ENCODE measurements around the gene NXPH2.
A peak's percentile ranks its signal among the peaks of the same experiment; 100 is the strongest.
"Not testable (repeated sequence)": the region's sequence is repeated elsewhere in the genome, so short reads cannot be mapped to it uniquely, and the experiment has no call there.

The NXPH2 gene

DNA sequence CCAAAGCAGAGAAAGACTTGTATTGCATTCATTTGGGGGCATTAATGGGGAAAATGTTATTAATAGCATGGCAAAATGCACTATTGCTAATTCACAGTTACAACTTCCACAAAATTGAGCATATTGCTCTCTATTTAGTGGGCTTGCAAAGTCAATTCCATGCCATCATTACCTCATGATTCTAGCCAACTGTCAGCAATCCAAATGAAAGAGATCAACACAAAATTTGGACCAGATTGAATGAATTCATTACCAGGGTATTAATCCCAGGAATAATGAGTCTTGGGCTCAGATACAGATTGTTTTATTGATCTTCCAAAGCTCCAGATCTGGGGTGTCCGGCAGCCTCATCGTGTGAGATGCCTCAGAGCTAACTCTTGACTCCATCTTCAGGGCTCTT is 38.3 kb downstream of the NXPH2 start:
- Histone ChIP-seq H3K4me3 (IDR thresholded peaks at IDR 0.05; ENCODE audit: insufficient read depth, low read depth, low read length) (no peak overlapping the region), H4K20me1 (ENCODE audit: insufficient read depth) (no peaks in the 10 kb centered on the region), H2AFZ (ENCODE audit: low read depth) (no peak overlapping the region), H3K4me2 (no peak overlapping the region), H3K4me1 (ENCODE audit: low read depth, poor library complexity, severe bottlenecking) (no peaks in the 10 kb centered on the region), H3K27ac (no peak overlapping the region), H3K9ac (no peak overlapping the region), H3K79me2 (ENCODE audit: insufficient read depth, low read depth) (no peaks in the 10 kb centered on the region), H3K36me3 (ENCODE audit: insufficient read depth) (no peaks in the 10 kb centered on the region), H3K27me3 (ENCODE audit: insufficient read depth, low read depth) (no peaks in the 10 kb centered on the region)
- TF ChIP-seq, protein P1, sequence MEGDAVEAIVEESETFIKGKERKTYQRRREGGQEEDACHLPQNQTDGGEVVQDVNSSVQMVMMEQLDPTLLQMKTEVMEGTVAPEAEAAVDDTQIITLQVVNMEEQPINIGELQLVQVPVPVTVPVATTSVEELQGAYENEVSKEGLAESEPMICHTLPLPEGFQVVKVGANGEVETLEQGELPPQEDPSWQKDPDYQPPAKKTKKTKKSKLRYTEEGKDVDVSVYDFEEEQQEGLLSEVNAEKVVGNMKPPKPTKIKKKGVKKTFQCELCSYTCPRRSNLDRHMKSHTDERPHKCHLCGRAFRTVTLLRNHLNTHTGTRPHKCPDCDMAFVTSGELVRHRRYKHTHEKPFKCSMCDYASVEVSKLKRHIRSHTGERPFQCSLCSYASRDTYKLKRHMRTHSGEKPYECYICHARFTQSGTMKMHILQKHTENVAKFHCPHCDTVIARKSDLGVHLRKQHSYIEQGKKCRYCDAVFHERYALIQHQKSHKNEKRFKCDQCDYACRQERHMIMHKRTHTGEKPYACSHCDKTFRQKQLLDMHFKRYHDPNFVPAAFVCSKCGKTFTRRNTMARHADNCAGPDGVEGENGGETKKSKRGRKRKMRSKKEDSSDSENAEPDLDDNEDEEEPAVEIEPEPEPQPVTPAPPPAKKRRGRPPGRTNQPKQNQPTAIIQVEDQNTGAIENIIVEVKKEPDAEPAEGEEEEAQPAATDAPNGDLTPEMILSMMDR (conservative IDR thresholded peaks at IDR 0.05; ENCODE audit: low read depth, low read length) = no peak

- not testable (repeated sequence) for H3K4me3 ChIP-seq (IDR thresholded peaks at IDR 0.05; ENCODE audit: insufficient read depth, low read depth, low read length); H3K4me1 ChIP-seq (ENCODE audit: low read depth, poor library complexity, severe bottlenecking); H3K27ac ChIP-seq; H3K9ac ChIP-seq; H3K4me2 ChIP-seq; H3K36me3 ChIP-seq (ENCODE audit: insufficient read depth); H2AFZ ChIP-seq (ENCODE audit: low read depth); H3K79me2 ChIP-seq (ENCODE audit: insufficient read depth, low read depth); H3K27me3 ChIP-seq (ENCODE audit: insufficient read depth, low read depth); H4K20me1 ChIP-seq (ENCODE audit: insufficient read depth)
Measured at GRCh38 chr2:138737009-138737554, 43.1 kb downstream of the NXPH2 start.

DNA sequence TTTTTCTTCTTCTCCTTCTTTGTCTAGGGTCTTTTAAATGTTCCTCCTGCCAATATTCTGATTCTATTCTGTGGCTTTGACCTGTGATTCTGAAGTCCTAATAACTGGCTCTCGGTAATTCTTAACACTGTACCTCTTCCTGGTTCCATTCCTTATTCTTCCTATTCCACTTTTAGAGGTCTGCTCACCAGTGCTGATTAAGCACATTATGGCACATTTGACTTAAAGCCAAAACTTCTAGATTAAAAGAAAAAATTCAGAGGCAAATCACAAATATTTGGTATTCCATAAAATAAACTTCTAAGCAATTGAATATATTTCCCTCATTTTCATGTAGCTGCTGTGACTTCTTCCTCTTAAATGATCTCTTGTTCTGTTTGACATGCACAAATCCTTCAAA is 47.5 kb downstream of the NXPH2 start:
- Histone ChIP-seq H2AFZ (ENCODE audit: low read depth) (no peak overlapping the region), H3K36me3 (ENCODE audit: insufficient read depth) (no peaks in the 10 kb centered on the region), H3K4me3 (IDR thresholded peaks at IDR 0.05; ENCODE audit: insufficient read depth, low read depth, low read length) (no peak overlapping the region), H3K9ac (no peak overlapping the region), H4K20me1 (ENCODE audit: insufficient read depth) (no peaks in the 10 kb centered on the region), H3K27ac (no peak overlapping the region), H3K4me1 (ENCODE audit: low read depth, poor library complexity, severe bottlenecking) (peaks cover 15% of the 10 kb centered on the region), H3K27me3 (ENCODE audit: insufficient read depth, low read depth) (no peaks in the 10 kb centered on the region), H3K79me2 (ENCODE audit: insufficient read depth, low read depth) (no peaks in the 10 kb centered on the region), H3K4me2 (no peak overlapping the region)
- TF ChIP-seq, protein P1 (conservative IDR thresholded peaks at IDR 0.05; ENCODE audit: low read depth, low read length) = no peak

- Histone ChIP-seq H2AFZ (ENCODE audit: low read depth) (no peak overlapping the region), H3K4me1 (ENCODE audit: low read depth, poor library complexity, severe bottlenecking) (peaks cover 15% of the 10 kb centered on the region), H3K4me2 (peak overlapping the region; percentile 22; the same call in 1 of the 2 replicates), H3K4me3 (IDR thresholded peaks at IDR 0.05; ENCODE audit: insufficient read depth, low read depth, low read length) (no peak overlapping the region), H3K27ac (no peak overlapping the region), H3K79me2 (ENCODE audit: insufficient read depth, low read depth) (no peaks in the 10 kb centered on the region), H3K36me3 (ENCODE audit: insufficient read depth) (no peaks in the 10 kb centered on the region), H3K27me3 (ENCODE audit: insufficient read depth, low read depth) (no peaks in the 10 kb centered on the region), H4K20me1 (ENCODE audit: insufficient read depth) (no peaks in the 10 kb centered on the region), H3K9ac (no peak overlapping the region)
- TF ChIP-seq, protein P1 (conservative IDR thresholded peaks at IDR 0.05; ENCODE audit: low read depth, low read length) = no peak
Measured at GRCh38 chr2:138730497-138731030, 49.6 kb downstream of the NXPH2 start.

GRCh38 chr2:138727956-138728355 is 52.2 kb downstream of the NXPH2 start:
- Histone ChIP-seq H3K27me3 (ENCODE audit: insufficient read depth, low read depth) (no peaks in the 10 kb centered on the region), H3K27ac (no peak overlapping the region), H3K4me2 (no peak overlapping the region), H3K4me1 (ENCODE audit: low read depth, poor library complexity, severe bottlenecking) (peaks cover 15% of the 10 kb centered on the region), H3K79me2 (ENCODE audit: insufficient read depth, low read depth) (no peaks in the 10 kb centered on the region), H3K36me3 (ENCODE audit: insufficient read depth) (no peaks in the 10 kb centered on the region), H3K4me3 (IDR thresholded peaks at IDR 0.05; ENCODE audit: insufficient read depth, low read depth, low read length) (no peak overlapping the region), H2AFZ (ENCODE audit: low read depth) (no peak overlapping the region), H4K20me1 (ENCODE audit: insufficient read depth) (no peaks in the 10 kb centered on the region), H3K9ac (no peak overlapping the region)
- TF ChIP-seq, protein P1 (conservative IDR thresholded peaks at IDR 0.05; ENCODE audit: low read depth, low read length) = no peak

Measured in KMS-11 (cell line).